GM21360 (cell line): ENCODE measurements around the gene GALNT18.

Experiments used
- ATAC-seq: cut with Tn5 transposase; IDR thresholded peaks from one replicate; pipeline ENCODE4 v1.9.1; 2021; ENCODE audit warnings: mild to moderate bottlenecking, moderate library complexity; ENCODE audit not compliant: unreplicated experiment

The GALNT18 gene

GRCh38 chr11:11534981-11535380 lies 86.8 kb downstream of the GALNT18 start:
- no peak for ATAC-seq

- ATAC-seq = no peak
These were observed 88.1 kb downstream of the GALNT18 start for GRCh38 chr11:11533751-11534150.

GRCh38 chr11:11533057-11533456 lies 88.7 kb downstream of the GALNT18 start:
- no peak for ATAC-seq

- no peak for ATAC-seq
These were observed 89.2 kb downstream of the GALNT18 start for GRCh38 chr11:11532574-11532973.

GRCh38 chr11:11531131-11531908 lies 90.5 kb downstream of the GALNT18 start:
- no peak for ATAC-seq

- ATAC-seq = no peak
These were observed 92.8 kb downstream of the GALNT18 start for GRCh38 chr11:11528986-11529385.

GRCh38 chr11:11525283-11525682 lies 96.5 kb downstream of the GALNT18 start:
- ATAC-seq = no peak

- no peak for ATAC-seq
These were observed 97.3 kb downstream of the GALNT18 start for GRCh38 chr11:11524436-11525061.

- ATAC-seq = no peak
These were observed 99.2 kb downstream of the GALNT18 start for GRCh38 chr11:11522591-11522990.

- ATAC-seq = no peak
These were observed 100.4 kb downstream of the GALNT18 start for GRCh38 chr11:11521306-11522002.

- ATAC-seq = no peak
These were observed 101.4 kb downstream of the GALNT18 start for GRCh38 chr11:11520231-11521015.

- ATAC-seq = no peak
These were observed 102.6 kb downstream of the GALNT18 start for GRCh38 chr11:11519184-11519583.

GRCh38 chr11:11514246-11514645 lies 107.6 kb downstream of the GALNT18 start:
- ATAC-seq = no peak

- no peak for ATAC-seq
These were observed 108.4 kb downstream of the GALNT18 start for GRCh38 chr11:11513422-11513821.

- ATAC-seq = no peak
These were observed 108.9 kb downstream of the GALNT18 start for GRCh38 chr11:11512929-11513328.

- no peak for ATAC-seq
These were observed 109.3 kb downstream of the GALNT18 start for GRCh38 chr11:11512502-11512901.

GRCh38 chr11:11512090-11512489 lies 109.7 kb downstream of the GALNT18 start:
- ATAC-seq = no peak

- no peak for ATAC-seq
These were observed 110.9 kb downstream of the GALNT18 start for GRCh38 chr11:11510939-11511338.

- no peak for ATAC-seq
These were observed 116.1 kb downstream of the GALNT18 start for GRCh38 chr11:11505692-11506091.

GRCh38 chr11:11505190-11505589 lies 116.6 kb downstream of the GALNT18 start:
- ATAC-seq = no peak

GRCh38 chr11:11504071-11504470 lies 117.7 kb downstream of the GALNT18 start:
- no peak for ATAC-seq
